HG03565 (cell line): ENCODE results near the gene TNS4.
A peak's percentile ranks its signal among the peaks of the same experiment; 100 is the strongest.

Experiments
- ATAC-seq: cut with Tn5 transposase; IDR thresholded peaks from one replicate; pipeline ENCODE4 v1.9.1; 2021; ENCODE audit warnings: mild to moderate bottlenecking, moderate library complexity; ENCODE audit not compliant: unreplicated experiment

The TNS4 gene

DNA sequence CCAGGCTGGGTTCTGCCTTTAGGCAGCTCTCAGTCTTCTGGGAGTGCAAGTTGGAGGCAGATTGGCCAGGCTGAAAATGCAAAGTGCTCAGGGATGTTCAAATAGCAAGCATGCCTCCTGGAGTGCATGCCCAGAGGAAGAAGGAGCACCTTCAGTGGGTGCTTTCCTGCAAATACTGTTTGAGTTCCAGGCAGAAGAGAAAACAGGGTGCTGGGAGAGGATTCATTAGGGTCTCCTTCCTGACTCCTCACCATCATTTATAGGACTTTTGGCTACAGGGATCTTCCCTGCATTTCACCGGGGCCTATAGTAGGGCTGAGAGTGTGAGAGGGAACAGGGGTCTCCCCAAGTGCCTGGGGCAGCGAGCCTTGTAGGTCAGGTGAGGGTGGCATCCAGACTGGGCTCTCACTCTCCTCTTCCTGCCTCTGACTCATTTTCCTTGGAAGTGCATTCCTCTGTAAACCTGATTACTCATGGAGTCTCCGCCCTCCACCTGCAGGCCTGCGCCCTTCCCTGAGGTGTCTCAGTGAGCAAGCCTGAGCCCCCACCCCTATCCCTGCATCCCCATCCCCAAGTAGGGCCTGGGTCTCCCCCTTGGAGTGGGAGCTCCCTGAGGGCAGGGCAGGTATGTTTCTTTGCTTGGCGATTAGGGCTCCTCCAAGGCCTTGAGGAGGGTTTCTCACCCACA lies 17.1 kb upstream of the TNS4 start:
- ATAC-seq: no peak

DNA sequence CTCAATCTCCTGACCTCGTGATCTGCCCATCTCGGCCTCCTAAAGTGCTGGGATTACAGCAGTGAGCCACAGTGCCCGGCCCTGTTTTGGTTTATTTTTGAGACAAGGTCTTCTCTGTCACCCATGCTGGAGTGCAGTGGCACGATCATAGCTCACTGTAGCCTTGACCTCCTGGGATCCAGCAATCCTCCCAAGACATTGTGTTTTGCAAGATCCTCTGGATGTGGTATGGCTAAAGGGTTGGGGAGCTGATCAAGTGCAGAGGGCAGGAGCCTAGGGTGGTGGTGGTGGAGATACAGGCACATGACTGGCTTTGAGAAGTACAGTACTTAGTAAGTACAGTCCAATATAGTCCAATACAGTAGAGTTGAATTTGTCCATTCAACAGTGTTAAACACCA lies 16.6 kb upstream of the TNS4 start:
- ATAC-seq: no peak

DNA sequence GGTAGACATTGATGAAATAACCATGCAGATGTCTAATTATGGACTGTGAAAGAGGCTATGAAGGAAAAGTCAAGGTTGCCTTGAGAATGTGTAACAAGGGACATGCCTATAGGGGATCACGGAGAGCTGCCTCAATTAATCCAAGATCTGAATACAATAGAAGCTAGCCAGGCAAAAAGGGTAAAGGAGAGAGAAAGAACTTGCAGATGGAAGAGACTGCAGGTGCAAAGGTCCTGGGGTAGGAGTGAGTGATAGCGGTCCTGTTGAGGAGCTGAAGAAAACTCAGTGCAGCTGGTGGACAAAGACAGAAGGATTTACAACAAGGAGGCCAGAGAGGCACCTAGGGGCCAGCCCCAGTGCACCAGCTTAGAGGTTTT lies 15.9 kb upstream of the TNS4 start:
- no peak for ATAC-seq

DNA sequence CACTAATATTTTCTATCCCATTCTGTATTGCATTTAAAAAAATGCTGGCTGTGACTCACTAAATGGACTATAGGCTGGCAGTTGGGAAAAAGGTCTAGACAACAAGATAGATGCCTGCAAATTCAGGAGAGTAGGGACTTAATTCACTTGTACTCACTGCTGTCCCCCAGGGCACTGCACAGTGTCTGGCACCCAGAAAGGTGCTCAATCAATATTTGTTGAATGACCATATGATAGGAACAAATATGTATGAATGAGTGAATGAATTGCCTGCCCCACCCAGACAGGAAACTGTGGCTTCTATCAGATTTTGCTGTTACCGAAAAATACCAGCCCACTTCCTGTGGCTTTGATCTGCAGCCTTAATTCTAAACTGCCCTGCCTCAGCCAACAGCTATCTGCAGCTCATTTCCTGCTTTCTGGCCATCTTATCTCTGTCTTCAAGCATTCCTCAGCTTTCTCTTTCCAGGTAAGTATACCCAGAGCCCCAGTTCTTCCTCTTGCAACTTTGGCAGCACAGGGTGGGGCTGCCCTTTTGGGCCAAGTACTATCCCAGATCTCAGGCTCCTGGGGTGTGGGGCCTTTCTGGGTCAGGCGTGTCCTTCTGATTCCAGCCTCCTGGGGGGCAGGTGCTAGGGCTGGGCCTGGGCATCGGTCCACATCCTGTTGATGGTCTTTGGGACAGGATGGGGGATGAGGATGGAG lies 15.3 kb upstream of the TNS4 start:
- ATAC-seq: peak; percentile 48

DNA sequence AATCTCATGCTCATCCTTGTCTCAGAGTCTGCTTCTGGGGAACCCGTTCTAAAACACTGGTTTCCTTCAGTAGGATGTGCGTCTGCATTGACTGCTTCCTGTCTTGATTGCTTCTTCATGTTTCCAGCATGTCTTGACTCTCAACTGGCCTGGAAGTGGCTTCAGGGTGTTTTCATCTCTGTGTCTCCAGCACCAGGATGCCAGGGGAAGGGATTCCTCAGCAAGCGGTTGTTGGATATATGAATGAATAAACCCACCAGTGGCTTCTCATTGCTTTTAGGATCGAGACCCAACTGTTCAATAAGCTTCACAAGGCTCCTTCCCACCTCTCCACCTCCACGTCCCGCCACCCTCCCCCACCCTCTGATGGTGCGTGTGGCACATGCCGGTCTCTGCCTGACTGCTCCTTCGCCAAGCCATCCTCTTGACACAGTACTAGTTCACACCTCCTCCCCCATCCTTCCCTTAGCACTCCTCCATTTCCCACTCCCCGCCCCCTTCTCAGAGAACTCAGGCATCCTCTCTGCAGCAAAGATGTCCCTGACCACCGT lies 14.1 kb upstream of the TNS4 start:
- no peak for ATAC-seq

DNA sequence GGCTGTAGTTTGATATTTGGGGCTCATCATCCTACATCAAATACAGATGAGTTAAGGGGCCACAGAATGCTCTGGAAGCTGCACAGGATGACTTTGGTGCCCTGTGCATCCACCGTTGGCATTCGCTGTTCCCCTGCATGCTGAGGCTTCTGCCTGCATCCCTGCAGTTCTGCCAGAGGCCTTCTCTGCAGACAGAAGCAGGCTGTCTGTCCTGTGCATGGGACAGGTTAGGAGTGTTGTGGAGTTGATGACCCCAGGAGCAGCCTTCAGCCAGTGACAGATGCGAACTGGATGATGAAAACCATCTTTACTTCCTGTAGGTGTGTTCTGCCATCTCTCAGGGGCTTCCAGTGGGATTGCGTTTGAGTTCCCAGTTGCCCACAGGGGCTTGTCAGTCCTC lies 13.6 kb upstream of the TNS4 start:
- ATAC-seq: no peak

DNA sequence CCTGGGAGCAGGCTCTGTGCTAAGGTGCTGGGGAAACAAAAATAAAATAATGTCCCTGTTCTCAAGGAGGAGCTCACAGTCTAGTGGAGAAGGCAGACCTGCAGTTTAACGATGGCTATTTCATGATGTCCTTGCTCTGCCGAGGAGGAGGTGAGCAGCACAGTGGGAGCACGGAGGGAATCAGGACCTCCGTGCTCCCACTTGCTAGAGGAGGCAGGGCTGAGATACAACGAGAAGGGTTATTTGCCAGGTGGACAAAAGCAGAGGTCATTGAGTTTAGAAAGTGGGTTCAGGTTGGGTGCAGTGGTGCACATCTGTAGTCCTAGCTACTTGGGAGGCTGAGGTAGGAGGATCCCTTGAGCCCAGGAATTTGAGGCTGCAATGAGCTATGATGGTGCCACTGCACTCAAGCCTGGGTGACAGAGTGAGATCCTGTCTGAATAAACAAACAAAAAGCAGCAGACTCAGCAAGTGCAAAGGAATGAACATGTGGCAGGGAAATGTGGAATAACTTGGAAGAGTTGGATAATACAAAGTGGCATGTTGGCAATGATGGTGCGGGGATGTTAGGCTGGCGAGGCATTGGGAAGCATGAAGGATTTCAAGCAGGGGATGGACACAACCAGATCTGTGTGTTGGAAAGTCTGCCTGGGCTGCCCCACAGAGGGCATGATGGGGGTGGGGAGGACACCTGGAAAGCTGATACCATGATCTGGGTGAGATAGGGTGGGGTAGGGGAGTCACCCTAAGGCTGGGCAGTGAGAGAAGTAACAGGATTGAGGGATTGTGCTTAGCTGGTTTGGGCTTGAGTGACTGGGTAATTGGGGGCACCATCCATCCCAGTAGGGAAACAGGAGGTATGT lies 12.8 kb upstream of the TNS4 start:
- no peak for ATAC-seq

DNA sequence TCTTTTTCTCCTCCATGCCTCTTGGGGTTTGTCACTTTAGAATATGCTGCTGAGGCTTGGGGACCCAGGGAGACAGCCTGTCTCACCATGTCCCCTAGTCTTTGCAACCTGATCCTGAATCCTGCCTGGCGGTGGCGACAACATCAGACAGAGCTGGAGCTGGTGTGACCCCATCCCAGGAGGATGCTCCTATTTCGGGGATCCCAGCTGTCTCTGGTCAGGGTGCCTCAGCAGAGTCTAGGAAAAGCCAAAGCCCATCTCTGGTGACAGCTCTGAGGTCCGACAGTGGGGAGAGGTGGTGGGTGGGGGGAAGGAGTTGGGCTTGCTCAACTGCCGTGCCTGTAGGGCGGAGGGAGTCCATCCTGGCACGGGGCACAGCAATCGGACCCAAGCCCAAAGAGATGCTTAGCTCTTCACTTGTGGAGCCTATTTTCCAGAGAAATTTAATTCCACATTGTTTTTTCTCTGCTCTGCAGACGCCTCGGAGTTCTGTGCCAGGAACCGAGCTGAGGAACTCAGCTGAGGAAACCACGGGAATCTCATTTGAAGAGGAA lies 10.3 kb upstream of the TNS4 start:
- ATAC-seq: no peak

DNA sequence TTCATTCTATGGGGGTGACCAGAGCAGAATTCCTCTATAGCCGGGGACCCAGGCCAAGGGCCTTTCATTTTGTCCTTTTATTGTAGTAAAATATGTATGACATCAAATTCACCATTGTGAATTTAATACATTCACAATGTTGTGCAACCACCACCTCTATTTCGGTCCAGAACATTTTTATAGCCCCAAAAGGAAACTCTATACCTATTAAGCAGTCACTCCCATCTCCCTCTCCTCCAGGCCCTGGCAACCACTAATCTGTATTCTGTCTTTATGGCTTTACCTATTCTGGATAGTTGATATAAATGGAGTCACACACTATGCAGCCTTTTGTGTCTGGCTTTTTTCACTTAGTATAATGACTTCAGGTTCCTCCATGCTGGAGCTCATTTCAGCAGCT lies 9.7 kb upstream of the TNS4 start:
- no peak for ATAC-seq

DNA sequence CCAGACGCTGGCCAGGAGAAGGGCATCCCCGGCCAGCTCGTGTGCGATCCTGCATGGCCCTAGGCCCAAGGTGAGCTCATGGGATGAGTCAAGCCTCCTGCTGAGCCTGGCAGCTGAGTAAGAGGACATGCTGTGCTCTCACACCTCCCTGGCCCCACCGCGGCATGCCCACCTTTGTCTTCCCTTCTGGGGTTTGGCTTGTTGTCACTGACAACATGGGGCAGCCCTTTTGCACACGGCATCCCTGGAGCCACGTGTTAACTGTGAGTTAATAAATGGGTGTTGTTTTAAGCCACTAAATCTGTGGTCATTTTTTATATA lies 8.9 kb upstream of the TNS4 start:
- no peak for ATAC-seq

DNA sequence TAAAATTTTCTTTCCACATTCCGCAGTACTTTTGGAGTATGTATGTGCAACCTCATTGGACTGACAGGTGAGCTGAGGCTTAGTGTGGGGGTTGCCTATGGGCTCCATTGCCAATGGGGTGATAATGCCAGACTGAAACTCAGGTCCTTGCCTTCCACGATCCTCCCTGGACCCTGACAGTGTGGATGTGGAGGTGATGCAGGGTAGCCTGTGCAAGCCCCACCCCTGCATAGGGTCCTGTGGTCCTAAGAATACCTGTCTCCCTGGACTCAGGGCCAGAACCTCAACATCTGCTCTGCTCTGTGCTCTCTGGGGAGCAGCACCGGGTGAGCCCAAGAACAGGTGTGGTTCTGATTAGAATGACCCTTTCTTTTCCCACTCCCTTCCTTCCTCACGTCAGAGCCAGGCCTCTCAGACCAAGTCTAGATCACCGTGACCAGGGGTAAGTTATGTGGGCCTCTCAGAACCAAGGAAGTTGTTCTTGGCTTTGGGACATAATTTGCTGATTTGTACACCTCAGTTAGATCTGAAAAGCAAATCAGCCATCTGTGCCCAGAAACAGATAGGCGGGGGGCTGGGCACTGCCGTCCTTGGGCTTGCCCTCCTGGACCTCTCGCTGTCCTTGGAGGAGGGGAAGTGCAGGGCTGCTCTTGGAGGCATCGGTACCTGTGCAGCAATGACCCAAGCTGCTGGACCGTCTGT lies 8.4 kb upstream of the TNS4 start:
- ATAC-seq: no peak

DNA sequence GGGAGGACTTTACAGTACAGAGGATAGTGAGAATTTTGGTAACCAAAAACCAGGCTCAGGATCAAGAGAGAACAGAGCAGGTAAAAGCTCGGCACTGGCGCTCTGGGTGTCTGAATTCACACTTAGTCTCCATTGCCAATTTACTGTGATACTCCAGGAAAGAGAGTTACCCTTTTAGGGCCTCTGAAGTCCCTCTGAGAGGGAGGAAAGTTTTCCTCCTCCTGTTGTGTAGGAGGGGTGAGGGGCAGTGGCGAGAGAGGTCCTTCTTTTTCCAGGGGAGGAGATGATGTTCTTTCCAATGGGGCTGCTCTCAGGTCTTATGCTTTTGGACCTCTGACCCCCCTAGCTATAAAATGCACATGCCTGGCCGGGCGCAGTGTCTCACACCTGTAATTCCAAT lies 5.4 kb upstream of the TNS4 start:
- ATAC-seq: no peak

DNA sequence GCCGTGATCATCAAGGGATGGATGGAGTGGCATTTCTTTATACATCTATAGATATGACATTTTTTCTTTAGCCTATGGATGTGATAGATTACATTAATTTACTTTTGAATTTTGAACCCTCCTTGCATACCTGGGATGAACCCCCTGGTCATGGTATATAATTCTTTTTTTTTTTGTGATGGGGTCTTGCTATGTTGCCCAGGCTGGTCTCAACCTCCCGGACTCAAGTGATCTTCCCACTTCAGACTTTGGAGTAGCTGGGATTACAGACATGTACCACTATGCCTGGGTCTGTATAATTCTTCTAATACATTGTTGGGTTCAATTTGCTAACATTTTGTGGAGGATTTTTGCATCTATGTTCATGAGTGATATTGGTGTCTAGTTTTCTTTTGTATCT lies 1.7 kb upstream of the TNS4 start:
- no peak for ATAC-seq

DNA sequence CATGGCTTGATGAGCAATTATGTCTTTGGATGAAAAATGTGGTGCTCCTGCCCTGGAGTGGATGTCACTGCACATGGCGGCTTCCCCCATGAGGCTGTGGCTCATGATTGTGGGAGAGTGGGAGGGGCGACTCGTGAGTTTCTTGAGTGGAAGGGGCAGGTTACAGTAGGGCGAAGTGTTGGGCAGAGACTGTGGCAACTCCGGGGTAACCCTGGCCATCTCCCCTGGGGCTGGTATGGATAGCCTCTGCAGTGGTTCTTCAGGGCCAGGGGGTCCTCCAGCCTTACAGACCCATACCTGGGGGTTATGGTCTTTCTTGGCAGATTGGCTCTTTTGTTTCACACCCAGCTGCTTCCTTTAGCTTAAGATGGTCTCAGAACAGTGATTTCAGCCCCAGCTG lies 1.3 kb upstream of the TNS4 start:
- ATAC-seq: no peak

DNA sequence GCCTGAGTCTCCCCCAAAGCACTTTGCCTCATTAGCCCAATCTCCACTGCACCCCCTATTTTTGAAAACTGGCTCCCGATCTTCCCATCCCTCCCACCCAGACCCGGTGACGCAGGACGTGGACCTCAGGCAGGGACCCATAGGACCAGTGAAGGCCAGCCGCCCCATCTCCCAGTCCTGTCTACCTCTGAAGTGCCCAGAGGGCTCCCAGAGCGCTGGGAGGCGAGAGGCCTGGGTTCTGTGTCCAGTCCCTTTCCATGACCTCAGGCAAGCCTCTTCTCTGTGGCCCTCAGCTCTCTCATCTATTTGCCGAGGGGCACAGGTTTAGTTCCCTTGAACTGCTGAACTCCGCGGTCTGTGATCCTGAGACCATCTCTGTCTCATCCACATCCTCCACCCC lies 714 bp downstream of the TNS4 start:
- ATAC-seq: no peak

DNA sequence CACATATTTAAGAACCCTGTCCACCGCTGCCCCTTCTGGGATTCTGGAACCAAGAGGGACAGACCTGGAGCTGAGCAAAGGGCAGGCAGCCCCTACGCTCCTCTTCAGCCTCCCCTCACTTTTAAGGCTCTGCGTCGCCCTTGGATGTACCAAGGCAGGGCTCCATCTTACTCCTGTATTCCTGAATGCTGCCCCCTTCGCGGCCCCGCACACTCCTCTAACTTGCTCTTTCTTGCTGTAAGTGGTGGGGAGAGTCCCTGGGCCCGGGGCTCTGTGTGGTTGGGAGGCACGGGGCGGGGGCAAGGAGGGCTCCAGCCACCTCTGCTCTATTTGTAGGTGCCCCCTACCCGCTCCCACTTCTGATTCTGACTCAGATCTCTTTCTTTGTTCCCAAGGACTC lies 1.2 kb downstream of the TNS4 start:
- ATAC-seq: no peak

DNA sequence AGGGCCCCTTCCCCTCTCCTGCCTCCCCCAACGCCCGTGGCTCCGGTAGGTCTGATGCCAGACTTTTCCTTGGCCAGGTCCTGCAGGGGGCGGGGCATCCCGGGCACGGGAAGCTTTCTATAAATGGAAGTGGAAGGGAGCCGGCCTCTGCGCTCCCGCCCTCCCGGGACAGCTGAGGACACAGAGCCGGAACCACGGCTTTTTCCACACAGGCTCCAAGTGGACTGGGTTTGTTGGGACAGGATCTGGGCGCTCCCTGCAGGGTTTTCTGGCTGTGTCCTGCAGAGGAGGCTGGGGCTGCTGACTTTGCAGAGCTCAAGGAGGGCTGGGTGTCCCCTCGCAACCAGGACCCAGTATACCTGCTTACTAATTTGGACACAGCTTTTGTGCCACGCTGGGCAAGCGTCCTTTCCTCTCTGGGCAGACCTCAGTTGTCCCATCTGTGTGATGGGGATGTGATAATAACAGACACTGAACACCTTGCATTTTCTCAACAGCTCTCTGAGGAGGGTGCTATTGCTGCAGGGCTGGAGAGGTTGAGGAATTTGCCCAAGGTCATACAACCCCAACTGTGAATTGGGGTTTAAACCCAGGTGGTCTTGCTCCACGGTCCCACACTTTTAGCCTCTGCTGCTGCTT lies 1.8 kb downstream of the TNS4 start:
- no peak for ATAC-seq

DNA sequence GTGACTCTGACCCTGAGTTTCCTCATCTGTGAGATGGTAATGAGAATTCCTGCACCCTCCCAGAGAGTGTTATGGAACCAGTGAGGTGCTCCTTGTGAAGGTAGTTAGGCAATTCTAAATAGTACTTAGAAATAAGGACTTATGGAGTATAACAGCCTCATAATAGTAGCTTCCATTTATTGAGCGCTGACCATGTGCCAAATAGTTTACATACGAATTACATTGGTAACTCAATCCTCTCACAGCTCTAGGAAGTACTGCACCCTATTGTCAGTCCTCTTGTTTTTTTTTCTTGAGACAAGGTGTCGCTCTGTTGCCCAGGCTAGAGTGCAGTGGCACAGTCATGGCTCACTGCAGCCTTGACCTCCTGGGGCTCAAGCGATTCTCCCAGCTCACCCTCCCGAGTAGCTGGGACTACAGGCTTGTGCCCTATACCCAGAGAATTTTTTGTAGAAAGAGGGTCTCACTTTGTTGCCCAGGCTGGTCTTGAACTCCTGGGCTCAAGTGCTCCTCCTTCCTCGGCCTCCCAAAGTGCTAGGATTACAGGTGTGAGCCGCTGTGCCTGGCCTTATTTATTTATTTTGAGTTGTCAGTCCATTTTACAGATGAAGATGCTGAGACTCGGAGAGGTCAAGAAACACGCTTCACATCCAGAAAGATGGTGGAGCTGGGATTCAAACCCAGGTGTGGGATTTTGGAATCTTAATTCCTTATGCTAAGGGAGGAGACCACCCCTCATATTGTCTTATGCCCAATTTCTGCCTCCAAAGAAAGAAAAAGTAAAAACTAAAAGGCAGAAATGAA lies 2.9 kb downstream of the TNS4 start:
- ATAC-seq: no peak

DNA sequence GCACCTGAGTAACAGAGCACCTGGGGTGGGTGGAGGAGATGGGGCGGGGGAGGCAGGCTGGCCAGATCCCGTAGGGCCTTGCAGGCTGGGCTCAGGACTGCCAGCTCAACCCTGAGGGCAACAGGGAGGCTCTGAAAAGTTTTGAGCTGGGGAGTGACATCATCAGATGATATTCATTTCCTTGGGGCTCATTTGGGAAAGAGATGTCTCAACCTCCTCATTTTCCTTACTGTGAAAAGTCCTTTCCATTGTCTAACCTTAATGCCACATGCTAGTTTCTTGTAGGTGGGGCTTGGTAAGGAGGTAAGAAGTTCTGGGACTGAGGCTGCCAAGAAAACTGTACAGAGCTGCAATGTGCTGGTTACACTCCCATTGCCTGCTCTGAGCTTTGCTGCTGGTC lies 3.7 kb downstream of the TNS4 start:
- no peak for ATAC-seq
